Small intestine (tissue), 7 donors: ENCODE results near the gene CACNA2D2. TPM values are rescaled to one million over a fixed set of nuclear protein-coding genes. Genes with fewer than 3 reads are reported as not detected.

Experiments
- DNase-seq, 2 donors: peaks; one replicate each; pipeline versions ENCODE4 v3.0.0 to v3.0.0-alpha.2; 2013
- FAIRE-seq: peaks from 2 replicates; lab custom pipeline; 2012; peaks lifted over from hg19 to GRCh38; lab: Jason Lieb, UNC
- H3K27ac ChIP-seq, 3 donors: one replicate each; pipeline ENCODE4 v1.5.1; 2013; ENCODE audit warnings: low read length in 2 of 3, mild to moderate bottlenecking in 2 of 3, control low read depth in 1 of 3, inconsistent platforms in 1 of 3, low read depth in 1 of 3, moderate library complexity in 1 of 3
- H3K27me3 ChIP-seq, 3 donors: one replicate each; pipeline ENCODE4 v1.6.1; 2013; ENCODE audit warnings: low read length in 3 of 3, inconsistent platforms in 1 of 3; ENCODE audit not compliant: control insufficient read depth in 3 of 3, insufficient read depth in 3 of 3
- H3K36me3 ChIP-seq, 3 donors: one replicate each; pipeline ENCODE4 v1.6.1; 2013; ENCODE audit warnings: low read length in 3 of 3, inconsistent platforms in 1 of 3, low read depth in 1 of 3, mild to moderate bottlenecking in 1 of 3, moderate library complexity in 1 of 3; ENCODE audit not compliant: control insufficient read depth in 3 of 3, insufficient read depth in 2 of 3
- H3K4me1 ChIP-seq, 3 donors: one replicate each; pipeline ENCODE4 v1.6.1; 2013; ENCODE audit warnings: low read length in 2 of 3, inconsistent platforms in 1 of 3, low read depth in 1 of 3, mild to moderate bottlenecking in 1 of 3, moderate library complexity in 1 of 3; ENCODE audit not compliant: control insufficient read depth in 3 of 3, insufficient read depth in 2 of 3
- H3K4me3 ChIP-seq, 3 donors: one replicate each; pipeline ENCODE4 v1.5.1; 2013; ENCODE audit warnings: low read length in 3 of 3, control low read depth in 1 of 3, inconsistent platforms in 1 of 3, low read depth in 1 of 3, mild to moderate bottlenecking in 1 of 3, moderate library complexity in 1 of 3
- H3K9me3 ChIP-seq, 2 donors: one replicate each; pipeline ENCODE4 v1.6.1; 2013; ENCODE audit warnings: low read depth in 1 of 2, low read length in 1 of 2; ENCODE audit not compliant: control insufficient read depth in 2 of 2, insufficient read depth in 1 of 2
- WGBS, 3 donors: extraction: QIAGEN DNeasy Blood & Tissue Kit; methylation state at CpG; one replicate each; pipeline ENCODE4 v1.1.7; 2013; 5-methylcytosine and 5-hydroxymethylcytosine counted together
- polyA plus RNA-seq, 4 donors: library from polyadenylated mRNA; stranded (reverse) in 3 of 4; unstranded in 1 of 4; fragments of 200-250 nt in 3 of 4; fragments of 120-200 nt in 1 of 4; gene quantifications; one replicate each; pipeline versions ENCODE4 v1.2.1 to v1.2.3, GENCODE V29; 2013
- donor health status: healthy with polysubstance abuse.
- donor health status: control.
- donor health status: control.
- donor health status: Bipolar disorder and iron deficiency.
- donor health status: healthy.

Gene CACNA2D2
- polyA plus RNA-seq, 4 donors: 0.22 to 5.3 (median 0.89) TPM

- FAIRE-seq (no peak), DNase-seq (no peak)
- H3K36me3 ChIP-seq: peaks cover 0 to 31% (median 2%) of the 10 kb centered on the region in 3 donors
- WGBS, 3 donors: 68 to 77% (median 71%) methylated on average over 7 to 8 of the region's 8 CpGs
- H3K4me3 ChIP-seq: peak overlapping the region in 1 of 3 donors; percentile 22
- H3K27me3 ChIP-seq: peaks cover 0 to 19% (median 0%) of the 10 kb centered on the region in 3 donors
- no peak overlapping the region for H3K27ac ChIP-seq
- peaks cover 2 to 23% (median 9%) of the 10 kb centered on the region in 3 donors for H3K4me1 ChIP-seq
- no peaks in the 10 kb centered on the region for H3K9me3 ChIP-seq
Measured at GRCh38 chr3:50345008-50345407, 158.4 kb downstream of the CACNA2D2 start.

GRCh38 chr3:50342813-50343633 lies 160.4 kb downstream of the CACNA2D2 start:
- H3K27me3 ChIP-seq: peaks cover 0 to 26% (median 0%) of the 10 kb centered on the region in 3 donors
- no peak for DNase-seq
- peaks cover 0 to 15% (median 2%) of the 10 kb centered on the region in 3 donors for H3K36me3 ChIP-seq
- no peaks in the 10 kb centered on the region for H3K9me3 ChIP-seq
- 85 to 90% (median 90%) methylated on average over 12 to 13 of the region's 13 CpGs for WGBS, 3 donors
- H3K4me1 ChIP-seq: peaks cover 0 to 20% (median 0%) of the 10 kb centered on the region in 3 donors
- no peak for FAIRE-seq
- H3K4me3 ChIP-seq: no peak overlapping the region
- H3K27ac ChIP-seq: no peak overlapping the region

DNA sequence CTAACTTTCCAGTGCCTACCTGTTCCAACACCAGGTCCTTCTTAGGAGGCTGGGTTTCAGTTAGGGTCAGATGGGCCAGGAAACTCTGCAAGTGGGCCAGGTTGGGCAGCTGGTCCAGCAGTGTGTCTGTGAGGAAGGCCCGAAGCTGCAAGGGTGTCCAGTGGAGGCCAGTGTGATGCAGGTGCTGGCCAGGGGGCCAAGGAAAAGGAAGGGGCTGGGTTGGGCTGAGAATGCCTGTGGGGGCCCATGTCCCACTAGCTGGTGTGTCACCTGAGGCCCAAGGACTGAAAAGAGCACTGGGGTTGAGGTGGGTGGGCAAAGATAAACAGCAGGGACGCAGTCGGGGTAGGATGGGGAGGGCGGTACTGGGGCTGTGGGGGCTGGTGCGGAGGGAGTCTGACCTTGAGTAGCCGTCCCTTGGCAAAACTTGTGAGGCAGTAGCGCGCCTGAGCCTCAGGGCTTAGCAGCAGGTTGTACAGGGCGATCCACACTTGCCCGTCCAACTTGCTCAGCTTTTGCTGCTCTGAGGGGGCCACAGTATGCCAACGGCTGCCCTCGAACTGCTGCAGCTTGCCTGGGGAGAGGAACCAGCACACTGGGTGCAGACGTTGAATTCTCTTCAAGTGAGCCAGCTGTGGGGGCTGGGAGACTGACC lies 161.3 kb downstream of the CACNA2D2 start:
- H3K27ac ChIP-seq: no peak overlapping the region
- H3K4me1 ChIP-seq: peaks cover 0 to 24% (median 0%) of the 10 kb centered on the region in 3 donors

DNA sequence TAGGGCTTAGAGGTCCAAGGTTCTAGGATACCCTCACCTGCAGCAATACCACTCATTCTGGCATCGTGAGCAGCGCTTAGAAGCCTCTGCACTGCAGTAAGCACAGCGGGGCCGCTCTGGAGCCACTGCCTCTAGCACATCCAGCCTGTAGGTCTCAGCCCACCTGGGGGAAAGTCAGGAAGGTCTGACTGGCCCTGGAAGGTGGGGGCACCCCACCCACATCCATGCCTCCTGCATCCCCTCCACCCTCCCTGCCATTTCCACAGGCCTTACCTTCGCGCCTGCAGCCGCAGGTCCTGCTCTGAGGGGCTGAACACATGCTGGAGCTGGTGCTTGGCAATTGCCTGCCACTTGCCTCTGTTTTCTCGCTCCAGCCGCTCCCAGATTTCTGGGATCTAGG lies 161.9 kb downstream of the CACNA2D2 start:
- Histone ChIP-seq H3K4me1 (peaks cover 0 to 24% (median 0%) of the 10 kb centered on the region in 3 donors), H3K4me3 (peak overlapping the region in 1 of 3 donors; percentile 27), H3K36me3 (peaks cover 0 to 7% (median 0%) of the 10 kb centered on the region in 3 donors), H3K27ac (peak overlapping the region in 2 of 3 donors; percentile 34 to 88), H3K27me3 (peaks cover 0 to 26% (median 0%) of the 10 kb centered on the region in 3 donors), H3K9me3 (no peaks in the 10 kb centered on the region)
- WGBS, 3 donors: 92 to 96% (median 94%) methylated on average over 9 of the region's 9 CpGs
- DNase-seq (no peak), FAIRE-seq (no peak)

More for the DNA sequence above, 161.3 kb downstream of the CACNA2D2 start:
- peaks cover 0 to 26% (median 0%) of the 10 kb centered on the region in 3 donors for H3K27me3 ChIP-seq
- 94 to 97% (median 94%) methylated on average over 13 of the region's 13 CpGs for WGBS, 3 donors
- H3K9me3 ChIP-seq: no peaks in the 10 kb centered on the region
- DNase-seq (no peak), FAIRE-seq (no peak)
- H3K36me3 ChIP-seq: peaks cover 0 to 7% (median 0%) of the 10 kb centered on the region in 3 donors
- no peak overlapping the region for H3K4me3 ChIP-seq

GRCh38 chr3:50340448-50341329 lies 162.7 kb downstream of the CACNA2D2 start, which contains the start of gene RASSF1:
RASSF1 (minus strand) TSS chr3:50340836; CDS start chr3:50340805, 31 bp downstream.
- WGBS, 3 donors: 3 to 15% (median 8%) methylated on average over 54 to 85 of the region's 85 CpGs
- H3K4me3 ChIP-seq: peak within 1 kb of the TSS; percentile 27 to 50 (median 48)
- peak within 1 kb of the TSS; percentile 18 to 88 (median 73) for H3K27ac ChIP-seq
- H3K36me3 ChIP-seq: peaks cover 0 to 7% (median 0%) of the 10 kb centered on the region in 3 donors
- H3K27me3 ChIP-seq: peaks cover 0 to 26% (median 0%) of the 10 kb centered on the region in 3 donors
- DNase-seq: peak; percentile 71 to 74
- H3K9me3 ChIP-seq: no peaks in the 10 kb centered on the region
- FAIRE-seq: no peak
- peaks cover 0 to 30% (median 0%) of the 10 kb centered on the region in 3 donors for H3K4me1 ChIP-seq

GRCh38 chr3:50340147-50340447 lies 163.3 kb downstream of the CACNA2D2 start:
- H3K9me3 ChIP-seq: no peaks in the 10 kb centered on the region
- peaks cover 0 to 29% (median 0%) of the 10 kb centered on the region in 3 donors for H3K4me1 ChIP-seq
- DNase-seq (no peak), FAIRE-seq (no peak)
- peak overlapping the region; percentile 27 to 50 (median 48) for H3K4me3 ChIP-seq
- WGBS, 3 donors: 21 to 39% (median 27%) methylated on average over 9 of the region's 9 CpGs
- peak overlapping the region; percentile 18 to 88 (median 73) for H3K27ac ChIP-seq
- H3K36me3 ChIP-seq: peaks cover 0 to 7% (median 0%) of the 10 kb centered on the region in 3 donors
- peaks cover 0 to 26% (median 0%) of the 10 kb centered on the region in 3 donors for H3K27me3 ChIP-seq

GRCh38 chr3:50339485-50340146 lies 163.8 kb downstream of the CACNA2D2 start:
- peaks cover 0 to 8% (median 0%) of the 10 kb centered on the region in 3 donors for H3K36me3 ChIP-seq
- FAIRE-seq: no peak
- H3K4me1 ChIP-seq: peaks cover 0 to 30% (median 0%) of the 10 kb centered on the region in 3 donors
- peaks cover 0 to 26% (median 0%) of the 10 kb centered on the region in 3 donors for H3K27me3 ChIP-seq
- peak overlapping the region; percentile 18 to 88 (median 73) for H3K27ac ChIP-seq
- DNase-seq: no peak
- H3K4me3 ChIP-seq: peak overlapping the region; percentile 27 to 50 (median 48)
- WGBS, 3 donors: 71 to 80% (median 72%) methylated on average over 14 of the region's 14 CpGs
- no peaks in the 10 kb centered on the region for H3K9me3 ChIP-seq
